Neutrophil (primary cell): ENCODE measurements around the gene TNKS2.

Source experiments
- H3K27ac ChIP-seq: fragments of 200-600 bp; sonication (generic); 2 replicates; pipeline ENCODE4 v1.5.1; 2016; ENCODE audit warnings: mild to moderate bottlenecking, moderate library complexity
- H3K27me3 ChIP-seq: fragments of 200-600 bp; sonication (generic); 2 replicates; pipeline ENCODE4 v1.6.0; 2016; ENCODE audit warnings: mild to moderate bottlenecking
- H3K36me3 ChIP-seq: fragments of 200-600 bp; sonication (generic); 2 replicates; pipeline ENCODE4 v1.5.1; 2017
- H3K4me1 ChIP-seq, 2 experiments: fragments of 200-600 bp in 1 of 2; sonication (generic) in 1 of 2; 1 replicate in 1 of 2; 2 replicates in 1 of 2; pipeline versions ENCODE4 v1.5.1 to v1.6.1; 2013 to 2016; ENCODE audit warnings: low read depth in 1 of 2, low read length in 1 of 2, mild to moderate bottlenecking in 1 of 2, moderate library complexity in 1 of 2; ENCODE audit not compliant: control insufficient read depth in 1 of 2, insufficient read depth in 1 of 2
- H3K4me3 ChIP-seq, 2 experiments: fragments of 200-600 bp in 1 of 2; sonication (generic) in 1 of 2; 1 replicate in 1 of 2; 2 replicates in 1 of 2; pipeline ENCODE4 v1.5.1; 2013 to 2016; ENCODE audit warnings: low read depth in 1 of 2, low read length in 1 of 2, mild to moderate bottlenecking in 1 of 2, moderate library complexity in 1 of 2
- H3K9me3 ChIP-seq: fragments of 200-600 bp; sonication (generic); 2 replicates; pipeline ENCODE4 v1.5.1; 2016
- TF ChIP-seq, protein P1 (sequence below): fragments of 200-600 bp; sonication (generic); IDR thresholded peaks from 2 replicates; pipeline ENCODE4 v1.5.1; 2016; ENCODE audit warnings: antibody characterized with exemption

The TNKS2 gene

GRCh38 chr10:91856637-91857036, 58.4 kb downstream of the TNKS2 start:
- TF ChIP-seq, protein P1, sequence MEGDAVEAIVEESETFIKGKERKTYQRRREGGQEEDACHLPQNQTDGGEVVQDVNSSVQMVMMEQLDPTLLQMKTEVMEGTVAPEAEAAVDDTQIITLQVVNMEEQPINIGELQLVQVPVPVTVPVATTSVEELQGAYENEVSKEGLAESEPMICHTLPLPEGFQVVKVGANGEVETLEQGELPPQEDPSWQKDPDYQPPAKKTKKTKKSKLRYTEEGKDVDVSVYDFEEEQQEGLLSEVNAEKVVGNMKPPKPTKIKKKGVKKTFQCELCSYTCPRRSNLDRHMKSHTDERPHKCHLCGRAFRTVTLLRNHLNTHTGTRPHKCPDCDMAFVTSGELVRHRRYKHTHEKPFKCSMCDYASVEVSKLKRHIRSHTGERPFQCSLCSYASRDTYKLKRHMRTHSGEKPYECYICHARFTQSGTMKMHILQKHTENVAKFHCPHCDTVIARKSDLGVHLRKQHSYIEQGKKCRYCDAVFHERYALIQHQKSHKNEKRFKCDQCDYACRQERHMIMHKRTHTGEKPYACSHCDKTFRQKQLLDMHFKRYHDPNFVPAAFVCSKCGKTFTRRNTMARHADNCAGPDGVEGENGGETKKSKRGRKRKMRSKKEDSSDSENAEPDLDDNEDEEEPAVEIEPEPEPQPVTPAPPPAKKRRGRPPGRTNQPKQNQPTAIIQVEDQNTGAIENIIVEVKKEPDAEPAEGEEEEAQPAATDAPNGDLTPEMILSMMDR, result no peak
- Histone ChIP-seq H3K27me3 (no peaks in the 10 kb centered on the region), H3K9me3 (no peaks in the 10 kb centered on the region), H3K27ac (no peak overlapping the region), H3K4me3 (no peak overlapping the region), H3K4me1 (no peaks in the 10 kb centered on the region), H3K36me3 (peaks cover 100% of the 10 kb centered on the region)

GRCh38 chr10:91860885-91861284, 62.7 kb downstream of the TNKS2 start:
- H3K36me3 ChIP-seq, result peaks cover 98% of the 10 kb centered on the region
- H3K27ac ChIP-seq, result no peak overlapping the region
- no peaks in the 10 kb centered on the region for H3K9me3 ChIP-seq
- H3K27me3 ChIP-seq, result no peaks in the 10 kb centered on the region
- TF ChIP-seq, protein P1, result no peak
- no peak overlapping the region for H3K4me3 ChIP-seq
- no peaks in the 10 kb centered on the region for H3K4me1 ChIP-seq

DNA sequence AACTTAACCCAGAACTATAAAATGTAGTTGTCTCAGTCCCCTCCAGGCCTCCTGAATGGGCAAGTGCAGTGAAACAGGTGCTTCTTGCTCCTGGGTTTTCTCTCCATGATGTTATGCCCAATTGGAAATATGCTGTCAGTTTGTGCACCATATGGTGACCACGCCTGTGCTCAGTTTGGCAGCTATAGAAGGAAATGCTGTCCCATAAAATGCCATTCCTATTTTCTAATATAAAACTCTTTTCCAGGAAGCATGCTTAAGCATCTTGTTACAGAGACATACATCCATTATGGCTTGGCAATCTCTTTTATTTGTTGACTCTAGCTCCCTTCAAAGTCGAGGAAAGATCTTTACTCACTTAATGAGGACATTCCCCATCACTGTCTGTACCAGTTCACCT, 65.9 kb downstream of the TNKS2 start:
- Histone ChIP-seq H3K4me3 (no peak overlapping the region), H3K4me1 (no peaks in the 10 kb centered on the region), H3K9me3 (no peaks in the 10 kb centered on the region), H3K27ac (no peak overlapping the region), H3K27me3 (no peaks in the 10 kb centered on the region), H3K36me3 (peaks cover 76% of the 10 kb centered on the region)
- TF ChIP-seq, protein P1, result no peak

DNA sequence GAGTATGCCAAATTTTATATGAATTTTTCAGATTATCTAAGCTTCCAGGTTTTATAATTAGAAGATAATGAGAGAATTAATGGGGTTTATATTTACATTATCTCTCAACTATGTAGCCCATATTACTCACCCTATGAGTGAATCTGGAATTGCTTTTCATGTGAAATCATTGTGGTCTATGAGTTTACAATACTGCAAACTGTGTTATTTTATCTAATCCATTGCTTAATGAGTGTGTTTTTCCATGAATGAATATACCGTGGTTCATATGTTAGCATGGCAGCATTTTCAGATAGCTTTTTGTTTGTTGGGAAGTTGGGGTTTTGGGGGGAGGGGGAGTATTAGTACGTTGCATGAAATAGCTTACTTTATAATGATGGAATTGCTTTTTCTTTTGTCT, 66.5 kb downstream of the TNKS2 start:
- Histone ChIP-seq H3K9me3 (no peaks in the 10 kb centered on the region), H3K27ac (no peak overlapping the region), H3K36me3 (peaks cover 70% of the 10 kb centered on the region), H3K27me3 (no peaks in the 10 kb centered on the region), H3K4me3 (no peak overlapping the region), H3K4me1 (no peaks in the 10 kb centered on the region)
- TF ChIP-seq, protein P1, result no peak

DNA sequence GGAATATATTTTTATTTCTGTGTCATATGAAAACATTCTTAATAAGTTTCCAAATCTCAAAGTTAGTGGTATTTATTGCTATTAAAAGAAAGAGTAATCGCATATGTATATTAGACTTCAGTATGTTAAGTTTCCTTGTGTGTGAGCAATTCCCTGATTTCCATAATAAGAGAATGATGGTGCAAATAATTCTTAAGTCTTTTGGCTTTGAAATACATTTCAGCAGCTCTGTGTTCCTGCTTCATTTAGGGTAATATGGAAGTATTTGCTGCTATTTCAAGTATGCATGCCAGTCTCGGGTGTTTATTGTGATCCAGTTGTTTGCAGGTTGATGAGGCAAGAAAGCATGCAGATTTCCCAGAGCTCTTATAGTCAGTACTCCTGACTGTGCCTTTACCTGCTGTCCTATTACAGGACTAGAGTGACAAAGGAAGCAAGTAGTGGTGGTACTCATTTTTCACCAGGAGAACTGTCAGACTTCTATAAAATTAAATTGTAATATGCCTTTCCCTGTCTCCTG, 67.4 kb downstream of the TNKS2 start:
- Histone ChIP-seq H3K9me3 (no peaks in the 10 kb centered on the region), H3K4me1 (no peaks in the 10 kb centered on the region), H3K27me3 (no peaks in the 10 kb centered on the region), H3K36me3 (peaks cover 61% of the 10 kb centered on the region), H3K4me3 (no peak overlapping the region), H3K27ac (no peak overlapping the region)
- TF ChIP-seq, protein P1, result no peak

DNA sequence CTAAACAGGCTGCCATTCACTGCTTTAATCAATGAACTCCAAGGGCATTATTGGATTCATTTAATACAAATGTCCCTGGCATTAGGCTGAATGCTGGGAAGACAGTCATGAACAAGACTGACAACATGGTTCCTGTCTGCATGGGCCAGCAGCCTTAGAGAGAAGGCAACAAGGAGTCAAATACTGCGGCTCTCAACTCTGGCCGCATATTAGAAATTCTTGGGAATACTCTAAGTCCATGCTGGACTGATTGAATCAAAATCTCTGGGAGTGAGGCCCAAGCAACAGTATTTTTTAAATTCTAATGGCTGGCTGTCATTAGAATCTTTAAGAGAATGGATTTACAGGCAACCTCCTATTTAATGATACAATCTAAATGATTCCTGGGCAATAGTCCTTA, 76.9 kb downstream of the TNKS2 start:
- H3K9me3 ChIP-seq, result no peaks in the 10 kb centered on the region
- TF ChIP-seq, protein P1, result no peak

More for the DNA sequence above, 76.9 kb downstream of the TNKS2 start:
- H3K4me1 ChIP-seq, result no peaks in the 10 kb centered on the region
- no peak overlapping the region for H3K27ac ChIP-seq
- H3K36me3 ChIP-seq, result no peaks in the 10 kb centered on the region
- peaks cover 4% of the 10 kb centered on the region for H3K27me3 ChIP-seq
- H3K4me3 ChIP-seq, result no peak overlapping the region
